GM18507 (cell line): ENCODE measurements around the gene TLE4.

ENCODE experiments used
- DNase-seq: peaks from one replicate; pipeline ENCODE4 v3.0.0; 2011; ENCODE audit warnings: low read depth; ENCODE audit not compliant: insufficient read length; ENCODE audit errors: extremely low spot score
- FAIRE-seq: peaks from 2 replicates; lab custom pipeline; 2011; peaks lifted over from hg19 to GRCh38; lab: Jason Lieb, UNC

TLE4 gene

GRCh38 chr9:79681576-79681975 is 109.8 kb downstream of the TLE4 start:
- DNase-seq = no peak
- FAIRE-seq = no peak

- no peak for DNase-seq
- FAIRE-seq = no peak
These were observed 110.4 kb downstream of the TLE4 start for GRCh38 chr9:79682076-79682736.

DNA sequence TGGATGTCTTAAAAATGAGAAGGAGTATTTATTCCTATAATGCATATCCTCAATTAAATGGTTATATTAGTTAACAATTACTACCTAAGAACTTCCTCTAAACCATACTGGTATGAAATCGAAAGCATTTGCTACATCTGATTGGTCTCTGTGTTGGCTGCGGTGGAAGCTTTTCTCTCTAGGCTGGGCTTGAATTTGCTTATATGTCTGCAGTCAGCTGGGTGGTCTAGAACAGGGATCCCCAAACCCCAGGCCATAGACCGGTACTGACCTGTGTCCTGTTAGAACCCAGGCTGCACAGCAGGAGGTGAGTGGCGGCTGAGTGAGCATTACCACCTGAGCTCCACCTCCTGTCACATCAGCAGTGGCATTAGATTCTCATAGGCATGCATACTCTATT is 112.3 kb downstream of the TLE4 start:
- FAIRE-seq (no peak), DNase-seq (no peak)

GRCh38 chr9:79684711-79685575 is 113.2 kb downstream of the TLE4 start:
- FAIRE-seq (no peak), DNase-seq (no peak)

DNA sequence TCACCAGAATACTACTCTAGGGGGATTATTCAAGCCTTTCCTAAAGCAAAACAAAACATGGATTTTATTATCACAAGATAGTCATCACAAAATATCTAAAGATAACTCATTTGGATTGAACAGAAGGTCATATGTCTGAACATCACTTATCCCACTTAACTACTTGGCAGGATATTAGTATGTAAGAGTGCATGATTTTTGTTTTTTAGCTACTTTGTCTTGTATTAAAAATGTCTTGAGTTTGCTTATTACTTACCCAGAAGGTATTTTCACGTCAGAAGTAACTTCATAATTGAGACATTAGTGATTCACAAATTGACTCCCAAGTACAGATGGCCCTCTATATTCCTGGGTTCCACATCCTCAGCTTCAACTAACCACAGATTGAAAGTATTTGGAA is 113.8 kb downstream of the TLE4 start:
- DNase-seq = no peak
- no peak for FAIRE-seq

GRCh38 chr9:79686381-79687130 is 114.8 kb downstream of the TLE4 start:
- no peak for DNase-seq
- FAIRE-seq = no peak

DNA sequence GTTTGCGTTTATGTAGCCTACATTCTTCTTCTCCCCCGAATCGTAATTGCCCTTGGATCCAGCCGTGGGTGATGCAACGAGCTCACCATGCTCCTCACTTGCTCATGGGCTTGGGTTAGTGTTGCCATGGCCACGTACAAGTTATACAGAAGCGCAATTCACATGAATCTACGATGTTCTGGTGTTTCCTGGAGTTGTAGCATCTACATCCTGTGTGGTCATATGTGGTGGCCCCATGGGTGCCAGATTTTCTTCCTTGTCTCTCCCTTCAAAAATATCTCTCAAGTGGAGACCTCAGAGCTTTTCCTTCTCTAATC is 115.3 kb downstream of the TLE4 start:
- no peak for FAIRE-seq
- no peak for DNase-seq

DNA sequence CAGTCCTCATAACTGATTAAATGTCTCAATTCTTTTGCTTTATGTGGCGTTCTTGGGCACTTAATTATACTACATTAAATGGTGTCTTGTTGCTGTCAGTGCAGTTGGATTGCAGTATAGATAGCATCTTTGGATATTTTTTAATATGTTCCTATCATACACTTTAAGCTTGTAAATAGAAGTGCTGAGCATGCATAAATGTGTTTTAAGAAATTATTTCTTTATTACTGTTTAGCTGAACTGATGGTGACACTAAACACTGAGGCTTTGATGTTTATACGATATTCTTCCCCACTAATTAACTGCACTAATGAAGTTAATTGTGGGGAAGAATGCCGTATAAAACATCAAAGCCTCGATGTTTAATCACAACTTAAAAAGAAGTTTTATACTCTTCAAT is 116.6 kb downstream of the TLE4 start:
- FAIRE-seq (no peak), DNase-seq (no peak)

DNA sequence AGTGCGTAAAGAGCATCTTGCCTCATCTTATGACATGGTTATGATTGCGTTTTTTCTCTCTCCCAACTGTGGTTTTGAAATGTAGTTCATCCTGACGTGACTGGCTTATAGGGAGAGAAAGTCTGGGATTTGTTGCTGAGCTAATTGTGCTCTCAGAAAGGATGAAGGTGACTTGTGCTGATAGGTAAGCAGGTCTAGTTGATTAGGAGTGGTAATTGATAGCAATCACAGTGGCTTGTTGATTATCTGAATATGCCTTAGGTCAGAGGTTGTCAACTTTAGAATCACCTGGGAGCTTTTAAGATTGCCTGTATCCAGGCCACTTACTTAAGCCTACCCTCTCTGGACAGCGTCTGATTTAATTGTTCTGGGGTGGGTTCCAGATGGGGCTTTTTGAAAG is 117.8 kb downstream of the TLE4 start:
- FAIRE-seq = no peak
- no peak for DNase-seq

- FAIRE-seq (no peak), DNase-seq (no peak)
These were observed 119.7 kb downstream of the TLE4 start for GRCh38 chr9:79691496-79691895.

- no peak for DNase-seq
- no peak for FAIRE-seq
These were observed 121.2 kb downstream of the TLE4 start for GRCh38 chr9:79692857-79693571.

DNA sequence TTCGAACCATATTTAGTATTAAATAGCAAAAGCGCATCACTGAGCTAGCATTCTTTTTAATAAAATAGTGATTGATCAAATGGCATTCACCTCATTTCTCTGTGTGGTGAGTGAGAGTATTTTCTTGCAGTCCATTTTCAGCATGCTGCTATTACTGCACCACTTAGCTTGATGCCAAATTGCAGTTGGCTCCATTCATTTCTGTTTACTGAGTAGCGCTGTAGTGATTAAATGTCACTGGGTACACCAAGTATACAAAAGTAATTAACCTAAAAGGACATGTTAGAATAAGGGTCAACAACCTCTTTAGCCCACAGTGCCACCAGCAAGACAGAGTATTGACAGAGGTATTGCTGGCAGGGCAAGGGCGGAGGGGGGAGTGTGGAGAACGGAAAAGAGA is 122.0 kb downstream of the TLE4 start:
- FAIRE-seq = no peak
- DNase-seq = no peak

DNA sequence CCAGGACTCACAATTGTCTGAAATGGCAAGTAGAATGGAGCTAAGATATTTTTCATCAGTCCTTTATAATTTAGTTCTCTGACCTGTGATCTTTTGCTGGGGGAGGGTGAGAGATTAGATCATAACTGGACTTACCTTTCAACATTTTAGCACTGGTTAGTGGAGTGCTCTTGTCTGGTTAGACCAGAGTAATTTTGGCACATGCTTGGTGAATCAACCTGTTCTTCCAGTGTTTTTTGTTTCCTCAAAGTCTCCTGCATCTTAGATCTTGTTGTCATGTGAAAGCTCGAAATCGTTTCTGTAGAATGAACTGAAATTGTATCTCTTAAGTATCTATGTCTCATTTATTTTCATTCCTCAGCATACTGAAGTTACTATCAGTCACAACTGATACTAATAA is 122.4 kb downstream of the TLE4 start:
- DNase-seq = no peak

GRCh38 chr9:79694676-79695400 is 123.1 kb downstream of the TLE4 start:
- FAIRE-seq = no peak
- DNase-seq = no peak

More for the DNA sequence above, 122.4 kb downstream of the TLE4 start:
- FAIRE-seq = no peak

- DNase-seq (no peak), FAIRE-seq (peak; percentile 70)
These were observed 123.9 kb downstream of the TLE4 start for GRCh38 chr9:79695531-79696175.

DNA sequence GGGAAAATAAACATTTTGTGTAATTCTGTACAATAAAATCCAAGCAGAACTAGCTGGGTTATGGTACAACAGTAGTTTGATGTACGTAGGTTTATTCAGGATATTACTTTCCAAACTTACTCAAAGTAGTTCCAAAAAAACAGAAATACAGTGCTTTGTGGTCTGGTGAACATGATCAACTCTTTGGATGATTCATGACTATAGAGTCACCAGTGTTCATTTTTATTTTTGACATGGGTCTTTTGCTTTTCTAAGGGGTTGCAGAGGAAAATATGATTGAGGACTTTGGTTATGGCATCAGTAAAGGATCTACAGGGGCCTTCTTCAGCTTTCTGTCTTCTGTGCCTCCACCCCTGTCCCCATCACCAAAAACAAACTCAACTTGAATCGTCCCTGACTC is 127.2 kb downstream of the TLE4 start:
- DNase-seq (no peak), FAIRE-seq (no peak)

DNA sequence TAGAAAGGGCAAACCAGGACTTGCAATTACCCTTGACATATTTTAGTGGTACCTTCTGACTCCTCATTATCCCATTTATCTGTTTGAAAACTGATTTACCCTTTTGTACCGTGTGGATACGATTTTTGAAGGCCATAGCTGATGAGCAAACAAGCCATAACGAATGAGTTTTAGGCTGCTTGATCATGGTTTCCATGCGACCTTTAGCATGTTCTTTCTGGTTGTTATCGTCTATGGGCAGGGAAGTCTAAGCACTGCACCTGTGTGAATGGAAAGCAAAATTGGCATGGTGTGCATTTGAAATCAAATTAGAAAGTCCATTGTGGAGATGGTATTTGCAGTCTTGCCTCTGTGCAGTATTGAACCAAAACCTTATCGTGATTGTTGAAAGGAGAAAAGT is 127.7 kb downstream of the TLE4 start:
- FAIRE-seq = no peak

GRCh38 chr9:79700607-79701360 is 129.0 kb downstream of the TLE4 start:
- FAIRE-seq = no peak
- no peak for DNase-seq

More for the DNA sequence above, 127.7 kb downstream of the TLE4 start:
- DNase-seq = no peak
